MM.1S (cell line): ENCODE data around the gene C19orf44.
"Not testable (repeated sequence)": the region's sequence is repeated elsewhere in the genome, so short reads cannot be mapped to it uniquely, and the experiment has no call there.

Experiments
- EZH2 ChIP-seq: fragments of 300-600 bp; sonication (generic); optimal IDR thresholded peaks from 2 replicates; pipeline ENCODE3; 2017; ENCODE audit warnings: low read depth, mild to moderate bottlenecking, antibody characterized with exemption, low read length, mixed read lengths
- TF ChIP-seq, protein P1 (sequence below): fragments of 300-600 bp; sonication (generic); IDR thresholded peaks from 2 replicates; pipeline ENCODE4 v1.5.1; 2016; ENCODE audit warnings: antibody characterized with exemption, low read length, mixed read lengths

- not testable (repeated sequence) for TF ChIP-seq EZH2
- TF ChIP-seq, protein P1, sequence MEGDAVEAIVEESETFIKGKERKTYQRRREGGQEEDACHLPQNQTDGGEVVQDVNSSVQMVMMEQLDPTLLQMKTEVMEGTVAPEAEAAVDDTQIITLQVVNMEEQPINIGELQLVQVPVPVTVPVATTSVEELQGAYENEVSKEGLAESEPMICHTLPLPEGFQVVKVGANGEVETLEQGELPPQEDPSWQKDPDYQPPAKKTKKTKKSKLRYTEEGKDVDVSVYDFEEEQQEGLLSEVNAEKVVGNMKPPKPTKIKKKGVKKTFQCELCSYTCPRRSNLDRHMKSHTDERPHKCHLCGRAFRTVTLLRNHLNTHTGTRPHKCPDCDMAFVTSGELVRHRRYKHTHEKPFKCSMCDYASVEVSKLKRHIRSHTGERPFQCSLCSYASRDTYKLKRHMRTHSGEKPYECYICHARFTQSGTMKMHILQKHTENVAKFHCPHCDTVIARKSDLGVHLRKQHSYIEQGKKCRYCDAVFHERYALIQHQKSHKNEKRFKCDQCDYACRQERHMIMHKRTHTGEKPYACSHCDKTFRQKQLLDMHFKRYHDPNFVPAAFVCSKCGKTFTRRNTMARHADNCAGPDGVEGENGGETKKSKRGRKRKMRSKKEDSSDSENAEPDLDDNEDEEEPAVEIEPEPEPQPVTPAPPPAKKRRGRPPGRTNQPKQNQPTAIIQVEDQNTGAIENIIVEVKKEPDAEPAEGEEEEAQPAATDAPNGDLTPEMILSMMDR: not testable (repeated sequence)
Observed at GRCh38 chr19:16486476-16486875, 9.7 kb upstream of the C19orf44 start.
